Activated gamma-delta T cell treated with anti-CD3 and anti-CD28 coated beads, Interleukin-2, amount 50 U/mL, for 16 hours (primary cell): ENCODE results near the gene AQP6.

ENCODE experiments used
- DNase-seq: peaks from one replicate; pipeline ENCODE4 v3.0.0-alpha.2; 2020; ENCODE audit warnings: low read depth

AQP6 gene

DNA sequence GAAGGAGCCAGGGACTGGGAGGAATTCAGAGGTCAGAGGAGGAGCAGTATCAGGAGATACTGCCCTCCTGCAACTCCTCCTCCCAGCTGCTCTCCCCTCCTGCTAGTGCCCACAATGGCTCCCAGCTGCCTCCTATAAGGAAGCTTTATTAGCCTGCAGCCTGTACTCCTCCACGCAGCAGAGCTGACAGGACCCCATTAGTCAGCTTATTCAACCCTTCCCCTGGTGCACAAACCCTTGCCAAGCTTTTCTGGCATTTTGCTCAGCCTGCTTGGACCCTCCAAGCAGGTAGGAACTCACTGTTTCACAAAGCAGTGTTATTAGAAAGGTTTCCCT is 29.2 kb upstream of the AQP6 start:
- no peak for DNase-seq

DNA sequence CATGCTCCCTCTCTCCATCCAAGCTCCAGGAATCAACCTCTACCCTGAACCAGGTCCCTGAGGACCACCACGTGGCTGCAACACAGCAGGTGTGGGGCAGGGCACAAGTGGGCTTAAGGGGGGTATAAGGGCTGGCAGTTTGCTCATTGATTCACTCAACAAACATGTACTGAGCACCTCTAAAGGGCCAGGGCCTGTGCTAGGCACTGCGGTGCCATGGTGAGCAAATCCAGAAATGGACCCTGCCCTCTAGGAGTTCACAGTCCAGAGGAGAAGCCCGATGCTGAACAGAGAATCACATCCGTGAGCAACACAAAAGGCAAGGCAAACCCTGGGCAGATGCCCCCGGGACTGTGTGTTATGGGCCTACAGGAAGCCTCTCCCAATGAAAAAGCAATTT is 28.7 kb upstream of the AQP6 start:
- no peak for DNase-seq

DNA sequence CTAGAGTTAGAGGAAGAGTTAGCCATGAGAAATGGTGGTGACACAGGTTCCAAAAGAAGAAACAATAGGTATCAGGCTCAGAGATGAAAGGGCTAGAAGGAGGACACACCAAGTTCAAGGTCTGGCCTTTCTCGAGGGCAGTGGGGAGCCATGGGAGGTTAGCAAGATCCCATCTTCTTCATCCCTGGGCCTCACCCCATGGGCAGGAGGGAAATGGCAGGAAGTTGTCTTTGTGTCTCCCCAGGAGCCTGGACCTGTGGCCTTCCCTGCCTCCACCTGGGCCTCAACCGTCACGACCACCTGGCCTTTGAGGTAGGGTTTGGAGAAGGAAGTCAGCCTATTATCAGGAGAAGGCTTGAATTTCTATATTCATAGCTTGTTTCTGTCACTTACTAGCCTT is 28.0 kb upstream of the AQP6 start:
- no peak for DNase-seq

DNA sequence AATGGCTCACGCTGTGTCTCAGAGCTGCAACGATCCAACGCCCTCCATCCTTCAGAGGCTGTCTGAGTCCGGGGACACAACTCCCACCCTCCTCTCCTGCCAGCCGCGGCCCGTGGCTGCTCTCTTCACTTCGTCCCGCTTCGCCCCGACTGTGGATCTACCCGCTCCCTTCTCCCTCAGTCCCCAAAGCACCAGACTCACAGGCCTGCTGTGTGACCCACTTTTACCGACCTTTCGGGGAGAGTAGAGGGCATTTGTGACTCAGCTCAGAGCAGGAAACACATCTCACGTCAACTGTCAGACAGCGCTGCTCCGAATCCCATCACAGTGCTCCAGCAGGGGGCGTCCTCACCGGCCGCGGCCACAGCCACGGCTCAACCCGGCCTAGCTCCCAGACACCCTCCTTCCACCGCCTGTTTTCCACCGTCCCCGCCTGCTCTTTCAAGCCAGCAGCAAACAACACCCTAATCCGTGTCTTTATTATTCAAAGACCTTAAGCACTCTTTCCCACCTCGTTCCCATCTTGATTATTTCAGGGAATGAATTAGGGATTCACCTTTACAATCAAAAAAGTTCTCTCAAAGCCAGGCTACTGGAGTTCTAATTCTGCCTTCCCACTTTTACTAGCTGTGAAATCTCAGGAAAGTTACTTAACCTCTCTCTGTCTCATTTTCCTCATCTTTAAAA is 27.2 kb upstream of the AQP6 start:
- peak; percentile 76 for DNase-seq

DNA sequence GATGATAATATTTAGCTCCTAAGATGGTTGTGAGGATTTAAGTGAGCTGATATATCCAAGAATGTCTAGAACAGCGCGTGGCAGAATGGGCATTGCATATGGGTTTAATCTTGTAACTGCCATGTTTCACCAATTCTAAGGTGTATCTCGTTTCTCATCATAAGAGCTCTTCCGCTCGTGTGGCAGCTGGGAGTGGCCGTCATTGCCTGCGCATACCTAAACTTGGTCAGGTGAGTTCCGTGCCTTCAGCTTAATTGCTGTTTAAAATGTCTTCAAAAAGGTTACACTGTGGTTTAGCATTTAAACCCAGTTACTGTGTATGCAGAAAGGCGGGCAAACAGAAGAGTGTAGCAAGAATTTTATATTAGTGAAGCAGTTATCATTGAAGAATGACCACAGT is 26.7 kb upstream of the AQP6 start:
- no peak for DNase-seq

DNA sequence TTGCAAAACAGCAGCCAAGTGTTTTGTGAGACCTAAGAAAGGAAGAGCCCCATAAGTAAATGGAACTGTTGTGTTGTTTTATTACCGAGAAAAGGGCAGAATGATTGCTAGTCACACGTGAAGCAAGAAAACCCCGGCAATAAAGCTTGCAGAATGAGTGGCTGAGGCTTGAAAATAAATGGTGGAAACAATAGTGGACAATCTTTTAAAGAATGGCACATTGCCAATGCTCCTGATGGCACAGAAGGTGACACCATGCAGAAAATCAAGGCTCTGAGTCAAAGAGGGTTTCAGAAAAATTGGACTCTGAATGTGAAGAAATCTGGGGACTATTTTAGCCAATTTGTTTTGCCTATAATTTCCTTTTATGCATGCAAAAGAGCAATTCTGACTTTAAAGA is 26.2 kb upstream of the AQP6 start:
- DNase-seq, result no peak

DNA sequence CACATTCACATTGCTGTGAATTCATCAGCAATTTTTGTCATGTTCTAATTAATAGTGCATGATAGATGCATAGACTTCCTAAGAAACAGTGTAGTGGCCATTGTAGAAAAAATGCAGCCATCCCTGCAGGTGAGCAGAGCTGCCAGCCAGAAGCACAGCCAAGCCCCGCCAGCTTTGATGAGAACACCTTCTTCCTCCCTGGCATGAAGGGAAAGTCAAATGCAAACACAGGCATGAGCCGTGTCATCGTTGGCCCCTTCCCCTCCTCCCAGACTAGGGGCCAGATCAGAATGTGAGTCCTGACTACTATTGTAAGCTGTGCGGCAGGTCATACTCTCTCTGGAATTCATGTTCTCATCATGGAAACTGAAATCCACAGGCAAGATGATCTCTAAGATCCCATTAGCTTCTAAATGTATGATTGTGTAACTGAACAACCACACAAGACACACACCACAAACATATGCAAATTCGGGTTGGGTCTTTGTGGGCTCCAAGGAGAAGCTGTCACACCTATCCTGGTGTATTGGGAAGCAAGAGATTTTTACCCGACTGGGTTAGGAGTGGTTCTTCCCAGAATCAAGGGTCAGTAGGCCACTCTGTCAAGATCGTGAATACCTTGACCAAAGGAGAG is 25.0 kb upstream of the AQP6 start:
- DNase-seq, result no peak

DNA sequence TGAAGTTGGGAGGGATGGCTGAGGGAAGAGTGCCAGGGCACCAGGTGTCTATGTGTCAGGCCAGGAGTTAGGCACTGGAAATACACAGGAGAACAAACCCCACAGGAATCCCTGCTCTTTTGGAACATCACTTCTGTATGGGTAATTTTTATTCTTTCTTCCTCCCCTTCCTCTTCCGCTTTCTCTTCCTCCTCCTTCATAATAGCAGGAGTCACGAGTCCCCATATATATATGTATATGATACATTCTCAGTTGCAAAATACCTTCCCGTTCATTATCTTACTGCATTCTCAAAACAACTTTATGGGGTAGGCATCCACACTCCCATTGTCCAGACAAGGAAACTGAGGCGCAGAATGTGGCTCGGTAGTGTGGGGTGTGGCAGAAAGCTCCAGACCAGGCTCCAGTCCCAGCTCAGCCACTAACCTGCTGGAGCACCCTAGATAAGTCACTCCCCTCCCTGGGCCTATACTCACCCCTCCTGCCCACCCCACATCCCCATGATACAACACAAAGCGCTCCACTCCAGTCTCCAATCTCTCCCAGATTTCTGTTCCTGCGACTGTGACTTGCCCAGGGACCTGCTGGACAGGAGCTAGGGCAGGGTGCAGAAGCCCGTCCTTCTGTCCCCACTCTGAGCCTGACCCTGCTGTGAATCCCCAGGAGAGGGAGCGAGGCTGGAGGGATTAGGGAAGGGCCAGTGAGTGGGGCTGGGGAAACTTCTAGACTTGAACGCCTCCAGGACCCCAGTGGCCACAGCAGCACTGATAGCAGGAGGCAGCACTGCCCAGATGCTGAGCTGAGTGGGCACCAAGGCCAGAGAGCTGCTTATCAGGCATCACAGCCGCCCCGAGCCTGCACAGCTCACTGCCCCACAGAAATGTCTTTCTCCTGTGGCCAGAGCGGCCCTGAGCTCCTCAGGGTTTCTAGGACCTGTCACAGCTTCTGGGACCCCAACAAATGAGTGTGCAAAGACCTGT is 23.6 kb upstream of the AQP6 start:
- no peak for DNase-seq

DNA sequence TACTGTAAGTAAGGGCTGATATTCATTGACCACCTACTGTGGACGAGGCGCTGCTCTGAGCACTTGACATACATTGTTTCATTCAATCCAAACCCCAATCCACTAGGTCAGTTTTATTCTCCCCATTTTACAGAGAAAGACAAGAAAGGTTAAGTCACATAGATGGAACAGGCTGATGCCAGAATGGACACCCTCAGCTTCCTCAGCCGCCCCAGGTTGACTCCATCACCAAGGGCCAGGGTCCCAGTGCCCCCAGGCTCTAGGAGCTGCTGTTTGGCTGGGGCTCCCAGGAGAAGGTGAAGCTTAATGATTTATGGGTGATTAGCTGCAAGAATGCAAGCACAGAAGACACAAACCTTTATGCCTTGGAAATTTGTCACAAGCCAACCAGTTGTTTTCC is 22.9 kb upstream of the AQP6 start:
- no peak for DNase-seq

DNA sequence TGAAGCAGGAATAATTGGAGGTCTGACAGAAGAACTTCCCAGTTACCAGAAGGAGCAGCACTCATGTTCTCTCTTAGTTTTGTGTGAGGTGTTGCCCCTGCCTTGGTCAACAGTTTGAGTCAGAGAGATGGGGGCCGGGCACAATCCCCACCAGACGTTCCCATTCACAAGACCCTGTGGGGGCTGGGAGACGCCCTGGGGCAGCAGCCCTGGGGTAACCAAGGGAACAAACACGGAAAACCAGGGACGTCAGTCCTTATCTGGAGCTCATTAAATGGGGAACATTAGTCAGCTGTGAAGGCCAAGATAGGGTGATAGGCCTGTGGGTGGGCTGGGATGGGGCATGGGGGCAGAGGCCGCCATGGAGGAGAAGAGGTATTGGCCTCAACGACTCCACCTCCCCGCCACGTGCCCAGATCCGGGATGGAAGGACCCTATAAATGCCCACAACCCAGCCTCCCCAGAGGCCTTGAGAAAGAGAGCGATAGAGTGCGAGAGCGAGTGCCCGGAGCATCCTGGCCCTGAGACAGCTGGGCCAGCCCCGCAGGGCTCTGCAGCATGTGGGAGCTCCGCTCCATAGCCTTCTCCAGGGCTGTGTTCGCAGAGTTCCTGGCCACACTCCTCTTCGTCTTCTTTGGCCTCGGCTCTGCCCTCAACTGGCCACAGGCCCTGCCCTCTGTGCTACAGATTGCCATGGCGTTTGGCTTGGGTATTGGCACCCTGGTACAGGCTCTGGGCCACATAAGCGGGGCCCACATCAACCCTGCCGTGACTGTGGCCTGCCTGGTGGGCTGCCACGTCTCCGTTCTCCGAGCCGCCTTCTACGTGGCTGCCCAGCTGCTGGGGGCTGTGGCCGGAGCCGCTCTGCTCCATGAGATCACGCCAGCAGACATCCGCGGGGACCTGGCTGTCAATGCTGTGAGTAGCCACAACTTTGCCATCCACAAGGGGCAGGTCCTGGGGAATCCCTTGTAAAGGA is 22.2 kb upstream of the AQP6 start, which contains the start of gene AQP2:
AQP2 (plus strand) TSS at position 465 of the 979 bp plus-strand sequence; CDS start at position 559, 94 bp downstream.
- no peak for DNase-seq

DNA sequence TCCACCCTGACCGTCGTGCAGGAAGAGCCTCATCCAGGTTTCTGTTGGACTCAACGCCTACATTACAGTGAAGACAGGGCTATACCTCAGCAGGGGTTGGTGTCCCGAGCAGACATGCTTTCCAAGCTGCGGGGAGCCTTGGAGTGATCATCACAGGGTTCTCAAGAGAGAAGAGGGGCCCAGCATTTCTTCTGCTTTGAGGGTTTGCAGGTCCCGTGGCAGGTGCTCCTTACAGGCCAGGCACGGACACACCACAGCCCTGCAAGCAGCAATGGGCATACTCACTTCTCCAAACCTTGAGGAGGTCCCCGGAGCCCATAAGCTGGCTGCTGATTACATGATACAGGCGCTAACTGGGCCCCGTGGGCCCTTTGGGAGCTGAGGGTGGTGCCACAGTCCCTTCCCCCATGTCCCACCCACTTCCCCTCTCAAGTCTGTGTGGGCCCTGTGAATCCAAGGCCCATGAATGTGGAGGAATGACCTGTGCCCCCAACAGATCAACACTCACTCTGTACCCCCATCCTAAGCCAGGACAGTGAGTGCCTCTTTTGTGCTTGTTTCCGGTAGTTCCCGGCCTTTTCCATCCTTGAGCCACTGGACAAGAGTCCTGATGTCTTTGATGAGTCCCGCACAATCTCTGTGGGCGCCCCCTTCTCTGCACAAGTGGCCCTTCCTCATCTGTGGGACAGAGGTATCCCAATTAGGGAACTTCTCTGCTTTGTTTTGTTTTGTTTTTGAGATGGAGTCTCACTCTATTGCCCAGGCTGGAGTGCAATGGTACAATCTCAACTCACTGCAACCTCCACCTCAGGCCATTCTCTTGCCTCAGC is 21.1 kb upstream of the AQP6 start:
- no peak for DNase-seq

DNA sequence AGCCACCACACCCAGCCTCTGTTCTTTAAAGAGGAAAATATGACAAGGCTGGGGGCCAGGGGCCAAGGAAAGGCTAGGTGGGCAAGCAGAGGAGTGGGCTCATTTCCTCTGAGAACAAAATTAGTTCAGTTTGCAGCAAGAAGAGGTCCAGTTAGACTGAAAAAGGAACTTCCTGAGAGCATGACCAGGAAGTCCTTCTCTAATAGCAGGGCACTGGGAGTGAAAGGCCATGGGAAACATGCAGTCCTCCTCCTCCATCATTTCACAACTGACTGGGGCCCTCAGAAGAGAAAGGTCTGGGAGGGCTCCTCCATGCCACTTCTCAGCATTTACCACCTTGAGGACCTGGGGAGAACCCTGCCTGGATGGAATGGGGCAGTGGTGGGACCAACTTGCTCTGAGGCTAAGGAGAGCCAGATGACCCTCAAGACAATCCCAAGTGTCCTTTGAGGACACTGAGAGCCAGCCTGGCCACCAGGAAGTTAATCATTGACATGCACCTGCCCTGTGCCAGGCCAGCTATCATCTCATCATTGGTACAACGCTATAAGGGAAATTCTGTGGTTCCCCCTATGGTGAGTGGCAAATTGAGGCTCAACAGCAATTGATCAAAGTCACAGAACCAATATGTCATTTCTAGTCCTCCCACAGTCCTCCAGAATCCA is 20.2 kb upstream of the AQP6 start:
- no peak for DNase-seq

DNA sequence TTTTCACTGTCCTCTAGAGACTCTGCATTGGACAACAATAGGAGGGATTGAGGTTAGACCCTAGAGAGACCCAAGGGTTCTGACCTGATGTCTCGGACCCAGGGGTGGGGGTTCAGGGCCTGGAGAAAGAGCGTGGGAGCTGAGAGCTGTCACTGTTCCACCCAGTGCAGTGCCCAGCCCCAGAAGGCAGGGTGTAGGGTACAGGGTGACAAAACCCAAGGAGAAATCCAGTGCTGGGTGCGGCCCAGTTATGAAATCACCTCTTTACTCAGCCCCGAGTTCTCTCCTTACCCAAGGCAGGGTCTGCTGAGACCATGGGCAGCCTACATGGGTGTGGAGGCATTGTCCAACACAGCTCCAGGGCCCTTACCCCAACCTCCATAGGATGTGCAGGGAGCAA is 19.6 kb upstream of the AQP6 start:
- no peak for DNase-seq

DNA sequence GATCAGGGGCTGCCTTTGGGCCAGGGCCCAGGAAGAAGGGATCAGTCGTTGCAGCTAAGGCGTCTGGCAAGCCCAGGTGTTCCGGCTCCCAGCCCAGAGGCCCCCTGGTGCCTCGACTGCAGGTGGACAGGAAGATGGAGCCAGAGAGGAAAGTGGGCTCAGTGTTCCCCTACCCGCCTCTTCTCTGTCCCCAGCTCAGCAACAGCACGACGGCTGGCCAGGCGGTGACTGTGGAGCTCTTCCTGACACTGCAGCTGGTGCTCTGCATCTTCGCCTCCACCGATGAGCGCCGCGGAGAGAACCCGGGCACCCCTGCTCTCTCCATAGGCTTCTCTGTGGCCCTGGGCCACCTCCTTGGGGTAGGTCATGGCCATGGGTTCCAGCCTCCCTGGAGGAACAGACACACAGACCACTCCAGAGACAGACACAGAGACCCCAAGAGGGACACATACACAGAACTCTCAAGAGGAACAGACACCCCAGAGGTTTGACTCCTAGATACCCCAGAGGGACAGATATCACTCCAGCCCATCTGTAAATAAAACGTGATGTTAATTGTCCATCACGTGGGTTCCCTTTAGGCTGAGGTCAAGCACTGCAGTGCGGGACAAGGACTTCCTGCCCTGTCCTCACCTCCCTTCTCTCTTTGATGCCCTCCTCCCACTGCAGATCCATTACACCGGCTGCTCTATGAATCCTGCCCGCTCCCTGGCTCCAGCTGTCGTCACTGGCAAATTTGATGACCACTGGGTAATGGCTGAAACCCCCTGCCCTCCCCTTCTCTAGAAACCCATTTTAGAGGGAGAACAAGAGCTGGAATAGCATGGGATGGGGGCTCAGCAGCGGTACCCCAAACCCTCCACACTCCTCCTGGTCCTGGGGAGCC is 18.5 kb upstream of the AQP6 start:
- DNase-seq, result no peak

DNA sequence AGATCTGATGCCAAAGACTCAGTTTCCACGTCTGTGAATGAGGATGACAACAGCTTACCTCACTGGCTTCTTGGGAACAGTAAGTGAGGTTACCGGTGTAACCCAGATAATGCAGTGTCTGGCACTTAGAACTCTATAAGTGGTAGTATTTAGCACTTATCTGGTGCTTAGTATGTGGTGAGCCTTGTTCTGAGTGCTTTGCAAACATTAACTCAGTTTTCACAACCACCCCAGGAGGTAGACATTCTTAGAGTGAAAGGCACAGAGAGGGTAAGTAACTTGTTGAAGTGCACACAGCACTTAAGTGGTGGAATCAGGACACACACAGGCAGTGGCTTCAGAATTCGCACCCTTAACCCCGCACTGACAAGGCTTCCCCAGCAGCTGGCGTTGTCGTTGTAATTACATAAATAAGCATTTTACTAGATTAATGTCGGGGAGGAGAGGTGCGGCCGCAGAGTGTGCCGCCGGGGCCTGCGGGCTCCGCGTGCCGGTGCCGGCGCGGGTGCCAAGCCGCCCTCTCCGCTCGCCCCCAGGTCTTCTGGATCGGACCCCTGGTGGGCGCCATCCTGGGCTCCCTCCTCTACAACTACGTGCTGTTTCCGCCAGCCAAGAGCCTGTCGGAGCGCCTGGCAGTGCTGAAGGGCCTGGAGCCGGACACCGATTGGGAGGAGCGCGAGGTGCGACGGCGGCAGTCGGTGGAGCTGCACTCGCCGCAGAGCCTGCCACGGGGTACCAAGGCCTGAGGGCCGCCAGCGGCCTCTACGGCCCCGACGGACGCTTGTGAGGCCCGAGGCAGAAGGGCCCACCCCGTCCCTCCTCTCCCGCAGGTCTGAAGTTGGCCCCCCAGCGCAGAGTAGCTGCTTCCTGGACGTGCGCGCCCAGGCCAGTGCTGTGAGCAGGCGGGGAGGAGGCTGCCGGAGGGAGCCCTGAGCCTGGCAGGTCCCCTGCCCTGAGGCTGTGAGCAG is 17.6 kb upstream of the AQP6 start:
- DNase-seq, result no peak

DNA sequence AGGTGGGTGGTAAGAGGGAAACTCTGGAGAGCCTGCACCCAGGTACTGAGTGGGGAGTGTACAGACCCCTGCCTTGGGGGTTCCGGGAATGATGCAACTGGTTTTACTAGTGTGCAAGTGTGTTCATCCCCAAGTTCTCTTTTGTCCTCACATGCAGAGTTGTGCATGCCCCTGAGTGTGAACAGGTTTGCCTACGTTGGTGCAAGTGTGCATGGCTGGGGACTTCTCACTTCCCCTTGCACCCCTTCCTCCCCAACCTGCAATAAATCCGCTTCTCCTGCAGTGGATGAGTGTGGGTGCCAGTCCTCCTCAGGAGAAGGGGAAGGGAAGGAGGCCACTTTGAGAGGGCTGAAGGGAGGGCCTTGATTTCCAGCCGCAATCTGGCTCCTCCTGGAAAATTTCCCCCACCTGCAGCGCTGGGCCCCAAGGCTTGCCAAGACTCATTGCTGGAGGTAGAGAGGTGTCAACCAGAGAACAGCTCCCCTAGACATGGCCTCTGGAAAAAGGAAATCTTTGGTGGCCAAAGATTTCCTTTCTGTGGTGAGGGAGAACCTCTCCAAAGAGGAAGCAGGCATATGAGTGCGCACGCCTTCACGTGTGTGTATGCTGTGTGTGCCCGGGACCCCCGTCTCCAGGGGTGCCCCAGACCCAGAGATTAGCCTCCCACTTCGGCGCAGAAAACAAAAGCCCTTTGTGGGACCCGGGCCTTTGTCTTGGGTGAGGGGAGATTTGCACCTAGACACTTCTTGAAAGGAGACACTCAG is 16.7 kb upstream of the AQP6 start:
- DNase-seq, result no peak
